GM19395 (cell line): ENCODE results near the gene CASP8.
"Not testable (repeated sequence)": the region's sequence is repeated elsewhere in the genome, so short reads cannot be mapped to it uniquely, and the experiment has no call there.

Experiments used
- ATAC-seq: cut with Tn5 transposase; IDR thresholded peaks from one replicate; pipeline ENCODE4 v1.9.1; 2021; ENCODE audit warnings: mild to moderate bottlenecking, moderate library complexity; ENCODE audit not compliant: unreplicated experiment

CASP8 gene

DNA sequence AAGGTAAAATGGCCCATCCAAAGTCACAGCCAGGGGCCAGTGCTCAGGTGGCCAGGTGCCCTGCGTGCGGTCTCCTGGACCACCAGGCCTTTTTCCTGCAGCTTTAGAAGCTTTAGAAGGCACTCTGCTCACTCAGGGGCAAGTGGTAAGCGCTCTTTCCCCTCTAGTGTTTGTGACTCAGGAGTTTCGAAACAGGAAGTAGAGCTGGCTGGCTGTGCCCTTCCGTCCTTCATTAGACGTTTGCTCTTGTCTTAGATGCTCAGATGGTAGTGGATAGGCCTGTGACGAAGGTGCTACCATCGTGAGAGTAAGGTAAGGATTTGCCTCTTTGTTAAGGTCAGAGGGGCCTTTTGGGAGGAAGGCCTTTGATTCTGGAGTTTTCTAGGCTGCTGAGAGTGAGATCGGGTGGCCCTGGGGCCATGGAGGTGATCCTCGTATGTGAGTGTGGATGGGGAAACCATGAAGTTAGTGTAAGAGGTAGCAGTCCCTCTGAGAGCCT, at the start of gene CASP8:
Gene CASP8 (plus strand): TSS at position 235 of the 499 bp plus-strand sequence. CDS start 5,951 bp downstream, outside the sequence.
- peak; percentile 41 for ATAC-seq

DNA sequence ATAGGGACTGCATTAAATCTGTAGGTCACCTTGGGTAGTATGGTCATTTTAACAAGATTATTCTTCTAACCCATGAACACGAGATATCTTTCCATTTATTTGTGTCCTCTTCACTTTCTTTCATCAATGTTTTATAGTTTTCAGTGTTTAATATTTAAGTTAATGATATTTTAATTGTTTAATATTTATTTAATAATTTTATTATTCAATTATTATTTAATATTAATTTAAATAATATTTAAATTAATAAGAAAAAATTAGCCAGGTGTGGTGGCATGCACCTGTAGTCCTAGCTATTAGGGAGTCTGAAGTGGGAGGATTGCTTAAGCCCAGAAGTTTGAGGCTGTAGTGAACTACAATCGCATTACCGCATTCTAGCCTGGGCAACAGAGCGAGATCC, 44.4 kb upstream of the CASP8 start:
- ATAC-seq: no peak

DNA sequence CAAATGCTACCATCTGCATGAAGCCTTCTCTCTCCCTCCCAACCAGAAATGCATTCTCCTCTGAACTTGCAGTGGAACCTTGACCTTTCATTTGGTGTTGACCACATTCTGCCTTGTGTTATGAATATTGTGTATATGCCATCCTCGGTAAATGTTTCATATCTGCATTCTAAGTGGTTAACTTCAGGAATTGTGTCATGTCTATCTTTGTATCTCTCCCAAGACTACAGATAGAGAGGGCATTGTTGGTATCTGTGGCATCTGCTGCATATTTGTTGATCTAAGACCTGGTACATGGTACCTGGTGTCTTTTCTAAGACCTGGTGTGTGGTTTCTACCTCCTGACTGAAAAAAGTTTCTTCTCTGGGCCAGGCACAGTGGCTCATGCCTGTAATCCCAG, 43.4 kb upstream of the CASP8 start:
- no peak for ATAC-seq

DNA sequence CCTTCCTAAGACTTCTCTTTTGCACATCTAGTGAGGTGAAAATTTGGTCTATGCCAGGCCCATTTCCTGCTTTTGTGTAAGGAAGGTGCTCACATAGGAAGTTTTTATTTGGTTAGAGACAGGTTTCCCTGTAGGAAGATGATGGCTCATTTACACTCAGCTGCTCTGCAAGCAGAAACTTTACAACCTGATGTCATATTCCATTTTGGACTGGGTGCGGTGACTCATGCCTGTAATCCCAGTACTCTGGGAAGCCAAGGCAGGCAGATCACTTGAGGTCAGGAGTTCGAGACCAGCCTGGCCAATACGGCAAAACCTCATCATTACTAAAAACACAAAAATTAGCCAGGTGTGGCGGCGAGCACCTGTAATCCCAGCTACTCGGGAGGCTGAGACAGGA, 41.6 kb upstream of the CASP8 start:
- no peak for ATAC-seq

DNA sequence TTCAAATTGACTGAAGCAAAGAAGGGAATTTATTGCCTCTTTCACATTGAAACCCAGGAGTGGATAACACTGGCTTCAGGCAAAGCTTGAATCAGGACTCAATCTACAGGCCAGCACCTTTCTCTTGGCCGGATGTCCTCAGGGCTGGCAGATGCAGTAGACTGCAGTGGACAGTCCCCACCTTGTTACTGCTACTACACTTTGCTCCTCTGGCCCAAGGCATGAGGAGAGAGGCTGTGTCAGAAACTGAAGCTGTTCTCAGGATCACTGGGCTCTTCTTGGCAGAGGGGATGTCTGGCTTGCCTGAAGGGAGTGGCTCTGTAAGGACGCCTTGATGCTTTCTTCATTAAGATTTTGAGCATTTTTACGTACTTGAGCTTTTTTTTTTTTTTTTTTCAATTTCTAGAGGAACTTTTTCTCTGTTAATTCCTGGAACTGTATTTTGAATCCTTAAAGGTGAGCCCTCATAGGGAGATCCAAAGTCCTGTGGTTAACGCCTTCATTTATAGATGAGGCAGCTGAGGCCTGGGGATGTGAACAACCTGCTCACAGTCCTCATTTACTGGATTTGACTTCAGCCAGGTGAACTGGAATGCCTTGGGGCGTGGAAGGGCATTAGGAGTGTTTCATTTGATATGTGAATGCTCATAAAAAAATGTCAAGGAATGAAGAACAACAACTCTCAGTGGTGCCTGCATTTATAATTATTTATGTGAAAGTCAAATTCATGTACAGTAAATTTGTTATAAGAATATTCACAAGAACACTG, 40.8 kb upstream of the CASP8 start:
- ATAC-seq: no peak

DNA sequence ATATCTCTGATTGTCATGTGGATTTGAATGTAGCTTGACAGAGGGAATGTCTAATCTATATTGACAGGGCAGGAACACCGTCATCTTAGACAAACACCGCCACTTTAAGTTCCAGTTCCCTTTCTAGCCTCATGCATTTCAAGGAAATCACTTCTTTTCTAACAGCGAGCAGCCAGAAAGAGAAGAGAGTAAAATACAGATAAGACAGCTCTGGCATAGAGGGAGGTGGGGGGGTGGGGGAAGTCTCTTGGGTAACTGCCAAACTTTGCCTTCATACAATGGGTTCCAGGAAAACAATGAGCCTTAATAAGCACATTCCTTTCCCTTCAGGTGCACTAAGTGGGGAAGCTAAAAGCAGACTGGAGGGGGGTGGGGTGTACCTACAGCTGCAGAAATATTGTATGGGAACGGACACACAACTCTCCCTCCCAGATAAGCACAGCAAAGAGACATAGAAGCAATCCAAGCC, 40.2 kb upstream of the CASP8 start:
- ATAC-seq: no peak

DNA sequence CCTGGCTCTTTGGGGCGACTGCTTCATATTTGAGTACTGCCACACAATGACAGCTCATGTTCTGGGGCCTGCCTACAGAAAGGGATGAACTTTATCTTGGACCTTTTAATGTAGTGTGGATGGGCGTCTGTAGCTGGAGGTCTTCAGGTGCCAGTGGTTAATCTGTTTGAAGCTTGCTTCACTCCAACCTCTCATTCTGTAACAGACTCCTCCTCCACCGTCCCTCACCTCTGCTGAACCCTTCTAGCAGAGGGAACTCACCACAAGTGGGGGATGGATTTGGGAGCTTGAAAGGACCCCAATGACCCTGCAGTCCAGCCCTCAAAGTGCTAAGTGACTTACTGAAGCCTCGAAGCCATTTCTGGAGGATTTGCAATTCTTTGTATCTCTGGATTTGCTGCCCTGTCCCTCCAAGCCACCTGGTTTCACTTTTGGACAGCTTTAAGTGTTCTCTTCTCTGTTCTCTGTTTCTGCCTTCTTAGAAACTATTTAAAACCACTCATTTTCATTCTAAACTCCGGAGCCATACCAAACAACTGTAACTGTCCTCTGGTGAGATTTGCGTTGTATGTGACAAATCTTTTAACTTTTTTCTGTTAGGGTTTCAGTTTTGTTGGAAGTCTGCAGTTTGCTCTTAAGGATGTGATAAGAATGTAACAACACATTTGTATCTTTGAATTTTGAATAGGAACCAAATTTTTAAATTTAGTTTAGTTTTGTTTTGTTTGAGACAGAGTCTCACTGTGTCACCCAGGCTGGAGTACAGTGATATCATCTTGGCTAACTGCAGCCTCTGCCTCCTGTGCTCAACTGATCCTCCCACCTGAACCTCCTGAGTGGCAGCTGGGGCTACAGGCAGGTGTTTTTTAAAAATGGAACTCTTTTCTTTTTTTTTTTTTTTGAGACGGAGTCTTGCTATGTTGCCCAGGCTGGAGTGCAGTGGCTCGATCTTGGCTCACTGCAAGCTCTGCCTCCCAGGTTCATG, 37.0 kb upstream of the CASP8 start:
- ATAC-seq: peak; percentile 97

DNA sequence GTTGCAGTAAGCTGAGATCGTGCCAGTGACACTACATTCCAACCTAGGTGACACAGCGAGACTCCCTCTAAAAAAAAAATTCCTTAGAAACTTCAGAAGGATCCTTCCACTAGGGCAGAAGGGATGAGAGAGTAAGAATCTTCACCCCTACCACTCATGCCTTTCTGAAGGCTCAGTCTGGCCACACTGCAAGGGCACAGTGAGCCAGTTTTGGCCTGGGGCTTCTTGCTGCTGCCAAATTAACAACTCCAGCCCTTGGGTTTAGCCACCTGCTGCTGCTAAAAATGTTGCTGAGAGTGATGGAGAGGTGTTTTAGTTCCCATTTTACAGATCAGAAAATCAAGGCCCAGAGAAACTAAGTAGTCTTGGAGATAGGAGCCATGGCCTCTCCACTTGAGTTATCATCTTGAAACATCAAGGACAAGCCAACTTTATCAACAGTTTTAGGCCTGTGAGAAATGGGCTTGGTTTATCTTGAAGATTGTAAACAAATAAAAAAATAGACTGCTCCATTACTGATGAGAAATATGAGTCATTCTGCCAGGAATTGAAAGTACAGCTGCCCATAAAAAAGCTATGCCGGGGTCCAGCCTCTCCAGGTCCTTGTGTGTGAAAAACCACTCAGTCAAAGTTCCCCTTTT, 31.9 kb upstream of the CASP8 start:
- ATAC-seq: no peak

DNA sequence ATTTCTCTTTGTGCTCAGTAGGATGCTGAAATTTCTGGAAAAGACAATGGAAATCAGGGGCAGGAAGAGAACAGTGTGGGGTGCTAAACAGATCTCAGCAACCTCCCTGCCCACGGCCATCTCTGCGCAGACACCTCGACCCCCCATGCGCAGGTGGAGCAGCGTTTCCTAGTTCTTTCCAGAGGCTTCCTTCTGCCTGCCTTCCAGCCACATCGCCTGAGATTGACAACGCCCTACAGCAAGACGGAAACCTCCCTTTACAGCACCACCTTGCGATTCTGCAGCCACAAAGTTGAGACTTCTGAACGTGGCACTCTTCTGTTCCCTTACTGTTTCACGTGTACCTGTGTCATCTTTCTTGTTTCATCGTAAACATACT, 31.4 kb upstream of the CASP8 start:
- ATAC-seq: no peak

DNA sequence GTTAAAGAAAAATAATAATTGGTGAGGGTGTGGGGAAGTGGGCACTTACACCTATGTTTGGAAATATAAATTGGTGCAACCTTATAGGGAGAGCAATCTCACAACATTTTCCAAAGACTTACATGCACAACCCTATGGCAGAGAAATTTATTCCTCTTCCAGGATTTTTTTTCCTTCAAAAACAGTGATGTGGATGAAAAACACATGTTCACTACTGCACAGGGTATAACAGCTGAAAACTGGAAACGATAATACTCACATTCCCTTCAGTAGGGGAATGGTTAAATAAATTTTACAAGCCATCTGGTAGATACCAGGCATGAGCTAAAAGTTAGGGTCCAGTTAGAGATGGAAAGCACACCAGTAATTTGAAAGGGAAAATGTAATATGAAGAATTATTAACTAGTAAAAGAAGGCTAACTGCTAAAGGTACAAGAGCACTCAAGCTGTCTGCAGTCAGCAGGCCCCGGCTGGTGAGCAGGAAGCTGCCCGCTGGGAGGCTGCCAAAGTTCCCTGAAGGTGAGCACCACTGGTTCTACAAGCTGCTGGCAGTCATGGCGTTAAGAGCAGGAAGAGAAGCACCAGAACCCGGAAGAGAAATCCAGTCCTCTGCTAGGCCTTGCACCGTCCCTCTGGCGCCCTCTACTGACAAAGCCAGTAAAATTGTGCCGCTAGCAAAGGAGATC, 28.4 kb upstream of the CASP8 start:
- ATAC-seq: peak; percentile 52

DNA sequence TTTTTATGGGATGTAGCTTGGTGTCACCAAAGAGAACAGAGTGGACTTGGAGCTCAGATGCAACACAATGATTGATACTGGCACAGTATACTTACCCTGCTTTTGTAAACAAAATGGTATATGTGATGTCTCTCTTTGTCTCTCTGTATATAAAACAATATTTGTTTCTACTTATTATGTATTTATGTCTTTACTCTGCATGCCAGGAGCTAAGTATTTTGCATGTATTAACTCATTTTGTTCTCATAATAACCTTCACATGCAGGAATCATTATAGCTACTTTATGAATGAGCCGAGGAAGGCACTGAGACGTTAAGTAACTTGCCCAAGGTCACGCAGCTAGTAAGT, 27.9 kb upstream of the CASP8 start:
- ATAC-seq: no peak

DNA sequence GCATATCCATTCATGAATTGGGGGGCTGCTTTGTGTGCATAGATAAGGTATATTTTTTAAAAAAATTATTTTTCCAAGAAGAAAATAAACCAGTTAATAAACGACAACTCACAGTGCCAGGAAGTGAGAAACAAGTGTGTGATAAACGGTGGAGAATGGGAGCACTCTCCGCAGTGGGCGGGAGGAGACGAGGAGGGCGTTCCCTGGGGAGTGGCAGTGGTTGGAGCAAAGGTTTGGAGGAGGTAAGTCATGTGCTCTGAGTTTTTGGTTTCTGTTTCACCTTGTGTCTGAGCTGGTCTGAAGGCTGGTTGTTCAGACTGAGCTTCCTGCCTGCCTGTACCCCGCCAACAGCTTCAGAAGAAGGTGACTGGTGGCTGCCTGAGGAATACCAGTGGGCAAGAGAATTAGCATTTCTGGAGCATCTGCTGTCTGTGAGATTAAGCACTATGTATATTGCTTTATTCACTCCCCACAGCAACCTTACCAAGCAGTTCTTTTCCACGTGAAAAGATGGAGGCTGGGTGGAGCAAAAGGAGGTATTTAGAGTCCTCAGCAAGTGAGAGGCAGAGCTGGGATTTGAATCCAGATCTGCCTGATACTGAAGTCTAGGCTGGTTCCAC, 27.0 kb upstream of the CASP8 start:
- peak; percentile 92 for ATAC-seq

DNA sequence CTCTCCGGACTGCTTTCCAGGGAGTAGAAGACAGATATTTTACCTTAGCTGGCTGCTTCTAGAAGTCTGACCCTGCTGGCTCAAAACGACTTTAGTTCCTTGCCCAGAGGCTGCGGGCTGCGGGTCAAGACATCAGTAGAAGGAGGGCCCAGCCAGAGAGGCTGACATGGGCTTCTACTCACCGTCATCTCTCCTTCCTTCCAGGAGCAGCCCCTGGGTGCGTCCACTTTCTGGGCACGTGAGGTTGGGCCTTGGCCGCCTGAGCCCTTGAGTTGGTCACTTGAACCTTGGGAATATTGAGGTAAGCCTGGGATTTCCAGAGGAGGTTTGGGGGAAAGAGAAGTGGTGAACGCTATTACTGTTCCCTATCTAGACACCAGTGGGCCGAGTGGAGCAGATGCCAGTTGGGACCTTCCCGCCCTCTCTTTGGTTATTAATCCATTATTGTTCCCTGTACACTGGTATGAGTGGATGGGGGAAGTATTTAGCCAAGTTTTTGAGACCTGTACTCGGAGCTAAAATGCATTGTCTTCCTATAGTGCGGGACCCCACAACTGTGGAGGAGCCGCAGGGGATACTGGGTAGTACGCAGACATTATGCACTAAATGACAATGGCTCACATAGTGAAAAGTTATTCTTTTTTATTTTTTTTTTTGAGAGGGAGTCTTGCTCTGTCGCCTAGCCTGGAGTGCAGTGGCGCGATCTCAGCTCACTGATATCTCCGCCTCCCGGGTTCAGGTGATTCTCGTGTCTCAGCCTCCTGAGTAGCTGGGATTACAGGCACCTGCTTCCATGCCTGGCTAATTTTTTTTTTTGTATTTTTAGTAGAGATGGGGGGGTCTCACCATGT, 26.3 kb upstream of the CASP8 start:
- ATAC-seq: peak; percentile 31

DNA sequence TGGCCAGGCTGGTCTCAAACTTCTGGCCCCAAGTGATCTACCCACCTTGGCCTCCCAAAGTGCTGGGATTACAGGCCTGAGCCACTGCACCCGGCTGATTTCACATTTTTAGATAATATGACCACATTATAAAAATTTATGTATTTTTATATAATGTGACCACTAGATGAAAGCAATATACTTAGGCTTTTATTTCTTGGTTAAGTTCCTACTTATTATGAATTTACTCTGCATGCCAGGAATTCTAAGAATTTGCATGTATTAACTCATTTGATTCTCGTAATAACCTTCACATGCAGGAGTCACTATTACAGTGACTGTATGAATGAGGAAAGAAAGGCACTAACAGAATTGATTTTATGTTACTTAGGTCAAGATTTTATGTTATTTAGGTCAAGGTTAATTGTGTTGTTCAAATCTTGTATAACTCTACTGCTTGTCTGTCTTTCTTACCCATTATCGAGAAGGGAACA, 25.6 kb upstream of the CASP8 start:
- no peak for ATAC-seq

DNA sequence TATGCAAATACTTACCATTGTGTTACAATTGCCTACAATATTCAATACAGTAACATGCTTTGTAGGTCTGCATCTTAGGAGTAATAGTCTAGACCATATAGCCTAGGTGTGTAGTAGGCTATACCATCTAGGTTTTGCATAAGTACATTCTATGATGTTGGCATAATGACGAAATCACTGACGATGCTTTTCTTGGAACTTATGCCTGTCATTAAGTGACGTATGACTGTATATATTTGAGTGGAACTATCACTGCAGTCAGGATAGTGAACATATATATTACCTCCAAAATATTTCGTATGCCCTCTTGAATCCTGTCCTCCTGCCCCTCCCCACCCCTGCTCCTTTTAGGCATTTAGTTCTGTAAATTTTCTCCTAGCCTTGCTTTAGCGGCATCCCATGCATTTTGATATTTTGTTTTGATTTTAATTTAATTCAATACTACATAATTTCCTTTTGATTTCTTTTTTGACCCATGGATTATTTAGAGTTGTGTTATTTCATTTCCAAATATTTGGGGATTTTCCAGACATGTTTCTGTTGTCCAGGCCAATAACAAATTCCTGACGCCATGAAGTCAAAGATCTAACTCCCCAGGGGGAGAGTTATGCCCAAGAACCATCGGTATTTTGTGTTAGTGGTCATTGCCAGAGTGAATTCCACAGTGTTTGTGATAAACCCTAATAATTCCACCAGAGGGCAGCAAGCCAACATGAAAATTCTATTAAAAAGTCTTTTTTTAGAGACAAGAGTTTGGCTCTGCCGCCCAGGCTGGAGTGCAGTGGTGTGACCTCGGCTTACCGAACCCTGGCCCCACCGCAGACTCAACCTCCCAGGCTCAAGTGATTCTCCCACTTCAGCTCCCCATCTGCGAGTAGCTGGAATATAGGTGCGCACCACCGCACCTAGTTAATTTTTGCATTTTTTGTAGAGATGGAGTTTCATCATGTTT, 24.2 kb upstream of the CASP8 start:
- ATAC-seq: no peak

DNA sequence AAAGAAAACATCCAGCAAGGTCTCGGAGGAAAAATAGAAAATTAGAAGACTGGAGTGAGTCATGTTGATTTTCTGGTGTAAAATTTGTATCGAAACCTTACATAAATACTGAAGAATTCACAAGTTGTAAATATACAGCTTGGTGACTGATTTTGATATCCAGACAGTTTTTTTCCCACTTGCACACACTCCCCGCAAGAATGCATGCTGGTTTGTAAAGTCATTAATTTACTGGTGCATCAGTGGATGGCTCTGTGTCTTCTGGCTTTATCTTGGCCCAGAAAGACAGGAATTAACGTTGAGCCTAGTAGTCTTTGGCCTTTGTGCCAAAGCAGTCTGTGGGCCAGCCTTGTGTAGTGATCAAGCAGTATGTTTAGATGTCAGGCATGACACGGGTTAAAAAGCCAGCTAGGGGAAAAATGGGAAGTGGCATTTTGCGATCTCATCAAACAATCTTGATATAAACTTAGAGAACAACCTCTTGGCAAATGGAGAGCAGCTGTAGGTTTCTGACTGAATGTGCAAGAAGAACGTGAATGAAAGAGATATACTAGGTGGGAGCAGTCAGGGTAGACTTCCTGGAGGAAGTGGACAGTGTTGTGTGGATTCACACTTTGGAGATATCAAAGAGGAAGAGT, 22.7 kb upstream of the CASP8 start:
- ATAC-seq: no peak

DNA sequence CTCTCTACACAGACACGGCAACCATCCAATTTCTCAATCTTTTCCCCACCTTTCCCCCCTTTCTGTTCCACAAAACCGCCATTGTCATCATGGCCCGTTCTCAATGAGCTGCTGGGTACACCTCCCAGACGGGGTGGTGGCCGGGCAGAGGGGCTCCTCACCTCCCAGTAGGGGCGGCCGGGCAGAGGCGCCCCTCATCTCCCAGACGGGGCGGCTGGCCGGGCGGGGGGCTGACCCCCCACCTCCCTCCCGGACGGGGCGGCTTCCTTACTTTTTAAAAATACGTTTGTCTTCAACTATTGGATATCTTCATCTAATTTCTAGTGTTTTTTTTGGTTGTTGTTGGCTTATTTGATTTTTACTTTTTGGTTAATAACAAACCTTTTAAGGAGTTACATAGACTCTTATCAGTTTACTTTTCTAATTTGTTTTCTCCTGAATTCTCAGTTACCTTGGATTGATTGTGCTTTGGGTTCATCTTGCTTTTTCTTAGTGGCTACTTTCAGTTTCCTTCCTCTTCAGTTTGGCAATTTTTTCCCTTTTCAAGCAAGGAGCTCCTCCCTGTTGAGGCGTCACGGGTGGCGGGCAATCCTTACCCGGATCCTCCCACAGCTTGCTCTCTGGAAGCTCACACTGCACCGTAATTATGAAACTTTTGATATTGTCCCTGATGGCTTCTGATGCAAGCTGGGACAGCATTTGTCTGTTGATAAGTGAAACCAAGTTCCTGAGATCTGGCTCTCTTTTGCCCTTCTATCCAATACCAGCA, 21.0 kb upstream of the CASP8 start:
- not testable (repeated sequence) for ATAC-seq
